Measurements from ENCODE around the gene OMP.

- TF ChIP-seq CTCF (IDR thresholded peaks at IDR 0.05) (no peak), POLR2A (IDR thresholded peaks at IDR 0.05) (no peak)
Observed at GRCh38 chr11:77142091-77142975, 39.7 kb downstream of the OMP start.

Measured in body of pancreas (tissue), 4 donors.